Astrocyte (in vitro differentiated cells and primary cell): ENCODE measurements around the gene ARHGAP33. TPM values are rescaled to one million over a fixed set of nuclear protein-coding genes. Genes with fewer than 3 reads are reported as not detected.
"Not testable (repeated sequence)": the region's sequence is repeated elsewhere in the genome, so short reads cannot be mapped to it uniquely, and the experiment has no call there.

Experiments used
- DNase-seq: peaks from one replicate; pipeline ENCODE4 v3.0.0-alpha.2; 2010; ENCODE audit warnings: low read depth
- FAIRE-seq: peaks from 2 replicates; lab custom pipeline; 2011; peaks lifted over from hg19 to GRCh38; lab: Jason Lieb, UNC
- H2AFZ ChIP-seq: 2 replicates; pipeline ENCODE4 v1.6.0; 2012; ENCODE audit warnings: low read depth, low read length, inconsistent platforms
- H3K27ac ChIP-seq: 2 replicates; pipeline ENCODE4 v1.5.1; 2011; ENCODE audit warnings: low read depth, low read length, inconsistent platforms
- H3K27me3 ChIP-seq: 2 replicates; pipeline ENCODE4 v1.6.0; 2011; ENCODE audit warnings: low read length, inconsistent platforms; ENCODE audit not compliant: insufficient read depth
- H3K36me3 ChIP-seq: 2 replicates; pipeline ENCODE4 v1.5.1; 2011; ENCODE audit warnings: low read length, inconsistent platforms; ENCODE audit not compliant: insufficient read depth
- H3K4me1 ChIP-seq: 2 replicates; pipeline ENCODE4 v1.5.1; 2011; ENCODE audit warnings: low read length, inconsistent platforms; ENCODE audit not compliant: insufficient read depth
- H3K4me2 ChIP-seq: 2 replicates; pipeline ENCODE4 v1.6.0; 2012; ENCODE audit warnings: low read length, inconsistent platforms
- H3K4me3 ChIP-seq: 2 replicates; pipeline ENCODE4 v1.5.1; 2011; ENCODE audit warnings: low read depth, mild to moderate bottlenecking, low read length, inconsistent platforms; ENCODE audit not compliant: insufficient read depth
- H3K79me2 ChIP-seq: 2 replicates; pipeline ENCODE4 v1.6.0; 2012; ENCODE audit warnings: mild to moderate bottlenecking, low read length, inconsistent platforms; ENCODE audit not compliant: insufficient read depth
- H3K9ac ChIP-seq: 2 replicates; pipeline ENCODE4 v1.6.0; 2012; ENCODE audit warnings: mild to moderate bottlenecking, low read length, inconsistent platforms
- H3K9me3 ChIP-seq: 2 replicates; pipeline ENCODE4 v1.5.1; 2012; ENCODE audit warnings: low read depth, mild to moderate bottlenecking, low read length, inconsistent platforms; ENCODE audit not compliant: insufficient read depth
- H4K20me1 ChIP-seq: 2 replicates; pipeline ENCODE4 v1.6.0; 2012; ENCODE audit warnings: low read length, inconsistent platforms; ENCODE audit not compliant: insufficient read depth
- H3K27ac Mint-ChIP-seq: one replicate; pipeline ENCODE4 v1.8.0; 2021; ENCODE audit warnings: mild to moderate bottlenecking, mixed read lengths; ENCODE audit not compliant: unreplicated experiment
- H3K27me3 Mint-ChIP-seq: one replicate; pipeline ENCODE4 v1.8.0; 2021; ENCODE audit warnings: low read depth, mixed read lengths; ENCODE audit not compliant: unreplicated experiment
- H3K36me3 Mint-ChIP-seq: one replicate; pipeline ENCODE4 v1.8.0; 2021; ENCODE audit warnings: low read depth, mixed read lengths; ENCODE audit not compliant: unreplicated experiment
- H3K4me1 Mint-ChIP-seq: one replicate; pipeline ENCODE4 v1.8.0; 2021; ENCODE audit warnings: low read depth, mixed read lengths; ENCODE audit not compliant: unreplicated experiment
- H3K4me3 Mint-ChIP-seq: one replicate; pipeline ENCODE4 v1.8.0; 2021; ENCODE audit warnings: mild to moderate bottlenecking, moderate library complexity, mixed read lengths; ENCODE audit not compliant: unreplicated experiment
- H3K9me3 Mint-ChIP-seq: one replicate; pipeline ENCODE4 v1.8.0; 2021; ENCODE audit warnings: mild to moderate bottlenecking, mixed read lengths; ENCODE audit not compliant: unreplicated experiment
- CTCF ChIP-seq: IDR thresholded peaks from 2 replicates; pipeline ENCODE4 v1.5.1; 2011; ENCODE audit warnings: low read depth, mild to moderate bottlenecking, inconsistent platforms, low read length, moderate library complexity; ENCODE audit not compliant: insufficient read depth
- EZH2 ChIP-seq: IDR thresholded peaks from 2 replicates; pipeline ENCODE4 v1.6.1; 2012; ENCODE audit warnings: mild to moderate bottlenecking, low read length, inconsistent platforms; ENCODE audit not compliant: insufficient read depth
- total RNA-seq: library from RNA; stranded (reverse); gene quantifications from 2 replicates; pipeline ENCODE4 v1.2.1, GENCODE V29; 2021

The ARHGAP33 gene
- total RNA-seq, 1 donor from 2014 or later: 5.5 TPM

DNA sequence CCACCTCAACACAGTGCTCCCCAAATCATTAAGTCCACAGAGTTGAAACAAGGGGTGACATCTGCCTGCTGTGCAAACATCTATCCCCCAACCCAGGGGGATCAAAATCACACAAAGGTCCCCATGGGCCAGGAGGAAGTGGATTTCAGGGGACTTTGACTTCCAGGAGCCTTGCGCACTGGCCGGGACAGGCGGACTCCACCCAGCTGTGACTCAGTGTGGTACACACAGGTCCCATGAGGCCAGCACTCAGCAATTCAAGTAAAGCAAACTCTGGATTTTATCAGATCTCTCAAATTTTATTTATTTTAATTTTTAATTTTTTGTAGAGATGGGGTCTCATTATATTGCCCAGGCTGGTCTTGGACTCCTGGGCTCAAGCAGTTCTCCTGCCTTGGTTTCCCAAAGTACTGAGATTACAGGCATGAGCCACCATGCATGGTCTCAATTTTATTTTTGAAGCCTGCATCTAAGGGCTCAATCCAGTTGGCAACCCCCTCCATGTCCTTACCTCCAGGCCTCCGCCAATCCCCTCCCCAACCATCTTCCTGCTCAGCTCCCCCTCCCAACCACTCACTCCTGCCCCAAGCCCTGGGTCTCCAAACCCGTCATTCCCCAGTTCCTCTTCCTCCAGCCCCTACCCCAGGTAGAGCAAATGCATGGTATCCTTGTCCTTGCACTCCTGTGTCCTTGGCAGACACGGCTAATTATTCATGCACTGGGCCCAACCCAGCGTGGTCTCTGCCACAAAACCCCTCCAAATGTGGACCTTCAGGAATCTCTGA is 18.2 kb downstream of the ARHGAP33 start:
- Mint-ChIP-seq H3K4me1 (no peaks in the 10 kb centered on the region), H3K27ac (no peak overlapping the region), H3K4me3 (no peak overlapping the region), H3K27me3 (peaks cover 42% of the 10 kb centered on the region), H3K9me3 (no peaks in the 10 kb centered on the region), H3K36me3 (no peaks in the 10 kb centered on the region)
- FAIRE-seq (no peak), DNase-seq (no peak)
- H3K36me3 ChIP-seq: no peaks in the 10 kb centered on the region
- no peak overlapping the region for H2AFZ ChIP-seq
- no peak overlapping the region for H3K27ac ChIP-seq
- H3K79me2 ChIP-seq: no peaks in the 10 kb centered on the region
- no peak overlapping the region for H3K4me3 ChIP-seq
- H3K27me3 ChIP-seq: peaks cover 17% of the 10 kb centered on the region
- H3K9ac ChIP-seq: no peak overlapping the region
- no peak overlapping the region for H3K4me2 ChIP-seq
- TF ChIP-seq EZH2 (no peak), CTCF (no peak)
- H3K9me3 ChIP-seq: no peaks in the 10 kb centered on the region
- no peaks in the 10 kb centered on the region for H4K20me1 ChIP-seq
- H3K4me1 ChIP-seq: no peaks in the 10 kb centered on the region

- not testable (repeated sequence) for DNase-seq, H3K27ac ChIP-seq, H3K36me3 Mint-ChIP-seq, H3K4me3 ChIP-seq, H3K9ac ChIP-seq, H3K79me2 ChIP-seq, H3K4me3 Mint-ChIP-seq, H2AFZ ChIP-seq, H3K27ac Mint-ChIP-seq, H3K4me1 Mint-ChIP-seq, H4K20me1 ChIP-seq, H3K9me3 Mint-ChIP-seq, H3K4me1 ChIP-seq, H3K9me3 ChIP-seq, H3K4me2 ChIP-seq, H3K36me3 ChIP-seq, FAIRE-seq
- H3K27me3 Mint-ChIP-seq: peaks cover 47% of the 10 kb centered on the region
- H3K27me3 ChIP-seq: peaks cover 17% of the 10 kb centered on the region
Measured at GRCh38 chr19:35795564-35795963, 20.2 kb downstream of the ARHGAP33 start.

- Mint-ChIP-seq H3K9me3 (peaks cover 4% of the 10 kb centered on the region), H3K4me1 (no peaks in the 10 kb centered on the region), H3K4me3 (no peak overlapping the region), H3K27me3 (peaks cover 49% of the 10 kb centered on the region), H3K27ac (no peak overlapping the region), H3K36me3 (no peaks in the 10 kb centered on the region)
- Histone ChIP-seq H4K20me1 (no peaks in the 10 kb centered on the region), H2AFZ (no peak overlapping the region), H3K27me3 (peaks cover 17% of the 10 kb centered on the region), H3K79me2 (no peaks in the 10 kb centered on the region), H3K4me2 (no peak overlapping the region), H3K9me3 (no peaks in the 10 kb centered on the region), H3K4me3 (no peak overlapping the region), H3K27ac (no peak overlapping the region), H3K9ac (no peak overlapping the region), H3K36me3 (no peaks in the 10 kb centered on the region), H3K4me1 (no peaks in the 10 kb centered on the region)
- DNase-seq (no peak), FAIRE-seq (no peak)
- no peak for TF ChIP-seq CTCF
- no peak for TF ChIP-seq EZH2
Measured at GRCh38 chr19:35796645-35797542, 21.5 kb downstream of the ARHGAP33 start.
